ENCODE results near the gene C14orf180. TPM values are rescaled to one million over a fixed set of nuclear protein-coding genes. Genes with fewer than 3 reads are reported as not detected.

Gene C14orf180
- total RNA-seq, 1 donor from 2014 or later = not detected

- Mint-ChIP-seq H3K4me1 (ENCODE audit: unreplicated experiment) (peaks cover 4% of the 10 kb centered on the region), H3K4me3 (no peak overlapping the region), H3K9me3 (no peaks in the 10 kb centered on the region), H3K27me3 (peaks cover 28% of the 10 kb centered on the region), H3K27ac (no peak overlapping the region), H3K36me3 (no peaks in the 10 kb centered on the region)
- DNase-seq (ENCODE audit: extremely low spot score, unreplicated experiment) = no peak
- TF ChIP-seq CTCF (conservative IDR thresholded peaks at IDR 0.05) = no peak
Observed at GRCh38 chr14:104600141-104600643, 20.6 kb downstream of the C14orf180 start.

- Mint-ChIP-seq H3K36me3 (no peaks in the 10 kb centered on the region), H3K27ac (no peak overlapping the region), H3K27me3 (peaks cover 32% of the 10 kb centered on the region), H3K4me3 (no peak overlapping the region), H3K4me1 (ENCODE audit: unreplicated experiment) (peaks cover 4% of the 10 kb centered on the region), H3K9me3 (no peaks in the 10 kb centered on the region)
- no peak for TF ChIP-seq CTCF (conservative IDR thresholded peaks at IDR 0.05)
- no peak for DNase-seq (ENCODE audit: extremely low spot score, unreplicated experiment)
Observed at GRCh38 chr14:104600805-104601204, 21.2 kb downstream of the C14orf180 start.

- no peak overlapping the region for H3K27ac Mint-ChIP-seq
- peaks cover 40% of the 10 kb centered on the region for H3K27me3 Mint-ChIP-seq
- H3K9me3 Mint-ChIP-seq = no peaks in the 10 kb centered on the region
- no peak for TF ChIP-seq CTCF (conservative IDR thresholded peaks at IDR 0.05)
- H3K36me3 Mint-ChIP-seq = no peaks in the 10 kb centered on the region
- H3K4me1 Mint-ChIP-seq (ENCODE audit: unreplicated experiment) = peaks cover 4% of the 10 kb centered on the region
- H3K4me3 Mint-ChIP-seq = no peak overlapping the region
- no peak for DNase-seq (ENCODE audit: extremely low spot score, unreplicated experiment)
Observed at GRCh38 chr14:104601786-104602185, 22.2 kb downstream of the C14orf180 start.

GRCh38 chr14:104602315-104602932 lies 22.9 kb downstream of the C14orf180 start:
- Mint-ChIP-seq H3K4me3 (peak overlapping the region; percentile 28), H3K4me1 (ENCODE audit: unreplicated experiment) (peaks cover 4% of the 10 kb centered on the region), H3K27me3 (peaks cover 47% of the 10 kb centered on the region), H3K9me3 (no peaks in the 10 kb centered on the region), H3K27ac (no peak overlapping the region), H3K36me3 (no peaks in the 10 kb centered on the region)
- no peak for TF ChIP-seq CTCF (conservative IDR thresholded peaks at IDR 0.05)
- no peak for DNase-seq (ENCODE audit: extremely low spot score, unreplicated experiment)

- Mint-ChIP-seq H3K27ac (no peak overlapping the region), H3K9me3 (no peaks in the 10 kb centered on the region), H3K27me3 (peaks cover 52% of the 10 kb centered on the region), H3K36me3 (no peaks in the 10 kb centered on the region), H3K4me3 (peak overlapping the region; percentile 28), H3K4me1 (ENCODE audit: unreplicated experiment) (peaks cover 4% of the 10 kb centered on the region)
- TF ChIP-seq CTCF (conservative IDR thresholded peaks at IDR 0.05) = no peak
- DNase-seq (ENCODE audit: extremely low spot score, unreplicated experiment) = no peak
Observed at GRCh38 chr14:104602933-104603325, 23.4 kb downstream of the C14orf180 start.
